Stomach (tissue), 9 donors: ENCODE data around the gene IL10RA. TPM values are rescaled to one million over a fixed set of nuclear protein-coding genes. Genes with fewer than 3 reads are reported as not detected.

Experiments used
- DNase-seq, 2 donors: peaks; one replicate each; pipeline versions ENCODE4 v3.0.0 to v3.0.0-alpha.2; 2013 to 2019
- H3K27ac ChIP-seq, 5 donors: fragments of 200-600 bp in 4 of 5; sonication (generic) in 4 of 5; one replicate each; pipeline ENCODE4 v1.5.1; 2013 to 2019; ENCODE audit warnings: mild to moderate bottlenecking in 1 of 5, moderate library complexity in 1 of 5
- H3K27me3 ChIP-seq, 3 donors: fragments of 200-600 bp; sonication (generic); one replicate each; pipeline ENCODE4 v1.5.1; 2017 to 2019; ENCODE audit warnings: mixed run types in 1 of 3
- H3K36me3 ChIP-seq, 4 donors: fragments of 200-600 bp; sonication (generic); 1 replicate in 3 of 4; 2 replicates in 1 of 4; pipeline ENCODE4 v1.5.1; 2016 to 2019
- H3K4me1 ChIP-seq, 4 donors: fragments of 200-600 bp; sonication (generic); one replicate each; pipeline ENCODE4 v1.5.1; 2016 to 2019
- H3K4me3 ChIP-seq, 4 donors: fragments of 200-600 bp; sonication (generic) in 3 of 4; one replicate each; pipeline ENCODE4 v1.5.1; 2016 to 2019; ENCODE audit warnings: mild to moderate bottlenecking in 1 of 4
- H3K9me3 ChIP-seq, 4 donors: fragments of 200-600 bp; sonication (generic); one replicate each; pipeline ENCODE4 v1.5.1; 2016 to 2019
- EP300 ChIP-seq: sonication (generic); formaldehyde crosslinking; IDR thresholded peaks from one replicate; pipeline ENCODE4 v1.6.1; 2017; ENCODE audit warnings: antibody characterized with exemption
- POLR2A ChIP-seq, 4 donors: fragments of 450-650 bp; IDR thresholded peaks; one replicate each; pipeline ENCODE4 v1.6.1; 2016; ENCODE audit warnings: antibody characterized with exemption in 4 of 4, control low read depth in 2 of 4, mild to moderate bottlenecking in 1 of 4, moderate library complexity in 1 of 4
- POLR2AphosphoS5 ChIP-seq, 3 donors: sonication (generic); formaldehyde crosslinking; IDR thresholded peaks; one replicate each; pipeline ENCODE4 v1.6.1; 2016; ENCODE audit warnings: antibody characterized with exemption in 3 of 3
- WGBS, 5 donors: extraction: QIAGEN DNeasy Blood & Tissue Kit in 3 of 5; methylation state at CpG; one replicate each; pipeline versions ENCODE4 v1.1.5 to v1.1.7; 2013 to 2018; 5-methylcytosine and 5-hydroxymethylcytosine counted together
- intact Hi-C: fragments of 100-400 bp; cut with DNase I; formaldehyde crosslinking; loops from one replicate; pipeline ENCODE4 v1.15.1; 2023; ENCODE audit warnings: low total_unique reads
- polyA plus RNA-seq, 3 donors: library from polyadenylated mRNA; stranded (reverse); fragments of 200-250 nt; gene quantifications; one replicate each; pipeline ENCODE4 v1.2.3, GENCODE V29; 2013
- total RNA-seq, 5 donors: library from RNA; depleted of rRNA; stranded (reverse); fragments of >200 nt; gene quantifications; one replicate each; pipeline versions ENCODE4 v1.1.0 to v1.2.3, GENCODE V29; 2014 to 2016
- TF ChIP-seq, protein P1 (sequence below), 7 experiments: fragments of 450-650 bp in 4 of 7; fragments of 200-600 bp in 3 of 7; sonication (generic) in 3 of 7; IDR thresholded peaks; one replicate each; pipeline ENCODE4 v1.5.1; 2016 to 2019; ENCODE audit warnings: antibody characterized with exemption in 7 of 7, control low read depth in 2 of 7, mild to moderate bottlenecking in 1 of 7
- donor health status: healthy with polysubstance abuse.
- donor health status: Bipolar disorder and iron deficiency.
- donor health status: healthy.

IL10RA gene
- total and polyA plus RNA-seq, 8 donors, result 2.1 to 190 (median 8.0) TPM

DNA sequence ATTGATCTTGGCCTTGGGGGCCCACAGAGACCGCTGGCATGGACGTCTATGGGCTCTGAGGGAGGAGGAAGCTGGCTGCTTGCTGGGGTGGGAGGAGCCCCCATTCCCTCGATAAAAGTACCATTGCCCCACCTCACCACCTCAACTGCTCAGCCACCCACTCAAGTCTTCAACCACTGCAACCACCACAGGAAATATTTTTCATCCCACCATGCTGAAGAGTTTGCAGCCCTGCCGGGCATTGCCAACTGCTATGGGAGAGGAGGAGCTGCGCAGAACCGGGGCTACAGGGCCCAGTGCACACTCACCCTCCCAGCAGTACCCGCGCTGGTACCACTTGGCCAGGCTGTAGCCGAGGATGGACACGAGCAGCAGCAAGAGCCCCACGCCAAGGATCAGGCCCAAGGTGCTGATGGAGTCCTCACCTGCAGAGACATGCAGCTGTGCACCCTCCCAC, 29.2 kb downstream of the IL10RA start:
- DNase-seq, result no peak
- intact Hi-C loops, result no loop called here
- H3K27ac ChIP-seq, result no peak overlapping the region
- WGBS, 5 donors, result 68 to 92% (median 83%) methylated on average over 11 of the region's 11 CpGs
- peaks cover 0 to 18% (median 9%) of the 10 kb centered on the region in 4 donors for H3K4me1 ChIP-seq
- TF ChIP-seq EP300 (no peak), POLR2A (IDR thresholded peaks at IDR 0.05) (no peak), POLR2AphosphoS5 (IDR thresholded peaks at IDR 0.05) (no peak)
- TF ChIP-seq, protein P1, sequence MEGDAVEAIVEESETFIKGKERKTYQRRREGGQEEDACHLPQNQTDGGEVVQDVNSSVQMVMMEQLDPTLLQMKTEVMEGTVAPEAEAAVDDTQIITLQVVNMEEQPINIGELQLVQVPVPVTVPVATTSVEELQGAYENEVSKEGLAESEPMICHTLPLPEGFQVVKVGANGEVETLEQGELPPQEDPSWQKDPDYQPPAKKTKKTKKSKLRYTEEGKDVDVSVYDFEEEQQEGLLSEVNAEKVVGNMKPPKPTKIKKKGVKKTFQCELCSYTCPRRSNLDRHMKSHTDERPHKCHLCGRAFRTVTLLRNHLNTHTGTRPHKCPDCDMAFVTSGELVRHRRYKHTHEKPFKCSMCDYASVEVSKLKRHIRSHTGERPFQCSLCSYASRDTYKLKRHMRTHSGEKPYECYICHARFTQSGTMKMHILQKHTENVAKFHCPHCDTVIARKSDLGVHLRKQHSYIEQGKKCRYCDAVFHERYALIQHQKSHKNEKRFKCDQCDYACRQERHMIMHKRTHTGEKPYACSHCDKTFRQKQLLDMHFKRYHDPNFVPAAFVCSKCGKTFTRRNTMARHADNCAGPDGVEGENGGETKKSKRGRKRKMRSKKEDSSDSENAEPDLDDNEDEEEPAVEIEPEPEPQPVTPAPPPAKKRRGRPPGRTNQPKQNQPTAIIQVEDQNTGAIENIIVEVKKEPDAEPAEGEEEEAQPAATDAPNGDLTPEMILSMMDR (IDR thresholded peaks at IDR 0.05), result no peak
- H3K9me3 ChIP-seq, result peaks cover 0 to 11% (median 5%) of the 10 kb centered on the region in 4 donors
- no peaks in the 10 kb centered on the region for H3K36me3 ChIP-seq
- H3K4me3 ChIP-seq, result no peak overlapping the region
- peaks cover 0 to 13% (median 0%) of the 10 kb centered on the region in 3 donors for H3K27me3 ChIP-seq

DNA sequence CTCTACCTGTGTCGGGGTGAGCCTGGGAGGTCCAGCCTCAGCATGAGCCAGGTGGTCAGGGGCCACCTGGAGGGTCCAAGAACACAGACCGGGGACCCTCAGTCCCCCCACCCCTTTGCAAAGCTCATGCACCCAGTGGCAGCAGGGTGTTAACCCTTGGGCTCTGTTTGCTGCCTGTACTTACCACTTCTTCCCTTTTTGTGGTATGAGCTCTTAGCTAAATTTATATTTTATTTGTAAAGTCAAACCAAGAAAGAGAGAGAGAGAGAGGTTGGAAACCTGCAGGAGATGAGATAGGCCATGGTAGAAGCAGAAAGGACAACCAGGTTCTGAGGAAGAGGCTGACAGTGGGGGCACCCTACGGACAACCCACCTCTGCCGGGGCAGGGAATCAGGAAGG, 29.9 kb downstream of the IL10RA start:
- Histone ChIP-seq H3K4me1 (peaks cover 0 to 14% (median 9%) of the 10 kb centered on the region in 4 donors), H3K36me3 (no peaks in the 10 kb centered on the region), H3K9me3 (peaks cover 0 to 11% (median 5%) of the 10 kb centered on the region in 4 donors), H3K27me3 (peaks cover 0 to 13% (median 0%) of the 10 kb centered on the region in 3 donors), H3K4me3 (no peak overlapping the region), H3K27ac (no peak overlapping the region)
- intact Hi-C loops, result no loop called here
- TF ChIP-seq POLR2AphosphoS5 (IDR thresholded peaks at IDR 0.05) (no peak), POLR2A (IDR thresholded peaks at IDR 0.05) (no peak), EP300 (no peak)
- TF ChIP-seq, protein P1 (IDR thresholded peaks at IDR 0.05), result no peak
- no peak for DNase-seq
- WGBS, 5 donors, result 58 to 74% (median 64%) methylated on average over 4 of the region's 4 CpGs

GRCh38 chr11:118017111-118017510, 30.9 kb downstream of the IL10RA start:
- intact Hi-C loops, result no loop called here
- no peak for TF ChIP-seq POLR2AphosphoS5 (IDR thresholded peaks at IDR 0.05)
- TF ChIP-seq POLR2A (IDR thresholded peaks at IDR 0.05), result no peak
- TF ChIP-seq, protein P1 (IDR thresholded peaks at IDR 0.05), result no peak
- no peak for DNase-seq

DNA sequence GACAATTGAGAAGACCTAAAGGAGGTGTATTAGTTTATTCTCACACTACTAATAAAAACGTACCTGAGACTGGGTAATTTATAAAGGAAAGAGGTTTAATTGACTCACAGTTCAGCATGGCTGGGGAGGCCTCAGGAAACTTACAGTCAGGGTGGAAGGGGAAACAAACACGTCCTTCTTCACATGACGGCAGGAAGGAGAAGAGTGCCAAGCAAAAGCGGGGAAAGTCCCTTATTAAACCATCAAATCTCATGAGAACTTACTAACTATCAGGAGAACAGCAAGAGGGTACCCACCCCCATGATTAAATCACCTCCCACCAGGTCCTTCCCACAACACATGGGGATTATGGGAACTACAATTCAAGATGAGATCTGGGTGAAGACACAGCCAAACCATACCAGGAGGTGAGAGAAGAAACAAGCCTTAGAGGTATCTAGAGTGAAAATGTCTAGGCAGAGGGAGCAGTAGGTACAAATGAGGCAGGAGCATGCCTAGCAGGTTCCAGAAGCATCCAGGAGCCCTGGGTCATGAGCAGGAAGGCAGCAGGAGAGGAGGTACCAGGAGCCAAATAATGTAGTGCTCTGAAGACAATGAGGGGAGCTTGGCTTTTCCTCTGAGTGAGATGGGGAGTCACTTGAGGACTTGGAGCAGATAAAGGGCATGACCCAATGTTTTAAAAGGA, 31.6 kb downstream of the IL10RA start:
- Histone ChIP-seq H3K27ac (no peak overlapping the region), H3K27me3 (peaks cover 0 to 13% (median 0%) of the 10 kb centered on the region in 3 donors), H3K36me3 (no peaks in the 10 kb centered on the region), H3K9me3 (peaks cover 0 to 11% (median 5%) of the 10 kb centered on the region in 4 donors), H3K4me1 (peaks cover 0 to 4% (median 2%) of the 10 kb centered on the region in 4 donors), H3K4me3 (no peak overlapping the region)
- DNase-seq, result no peak
- intact Hi-C loops, result no loop called here
- TF ChIP-seq POLR2AphosphoS5 (IDR thresholded peaks at IDR 0.05) (no peak), POLR2A (IDR thresholded peaks at IDR 0.05) (no peak)
- 59 to 75% (median 68%) methylated on average over 4 of the region's 4 CpGs for WGBS, 5 donors

More at GRCh38 chr11:118017111-118017510, 30.9 kb downstream of the IL10RA start:
- Histone ChIP-seq H3K9me3 (peaks cover 0 to 11% (median 5%) of the 10 kb centered on the region in 4 donors), H3K4me3 (no peak overlapping the region), H3K4me1 (peaks cover 0 to 10% (median 3%) of the 10 kb centered on the region in 4 donors), H3K27ac (no peak overlapping the region), H3K36me3 (no peaks in the 10 kb centered on the region), H3K27me3 (peaks cover 0 to 13% (median 0%) of the 10 kb centered on the region in 3 donors)
- 62 to 79% (median 69%) methylated on average over 3 of the region's 3 CpGs for WGBS, 5 donors

GRCh38 chr11:118018401-118018800, 32.2 kb downstream of the IL10RA start:
- Histone ChIP-seq H3K27ac (no peak overlapping the region), H3K27me3 (peaks cover 0 to 13% (median 0%) of the 10 kb centered on the region in 3 donors), H3K9me3 (peaks cover 0 to 11% (median 5%) of the 10 kb centered on the region in 4 donors), H3K36me3 (no peaks in the 10 kb centered on the region), H3K4me1 (no peaks in the 10 kb centered on the region), H3K4me3 (no peak overlapping the region)
- intact Hi-C loops, result no loop called here
- DNase-seq, result no peak
- TF ChIP-seq POLR2AphosphoS5 (IDR thresholded peaks at IDR 0.05) (no peak), EP300 (no peak), POLR2A (IDR thresholded peaks at IDR 0.05) (no peak)
- TF ChIP-seq, protein P1 (IDR thresholded peaks at IDR 0.05), result no peak
- 73 to 95% (median 85%) methylated on average over 2 of the region's 2 CpGs for WGBS, 5 donors
